Parathyroid adenoma (tissue), 2 donors: ENCODE data around the gene IL2RA.
A peak's percentile ranks its signal among the peaks of the same experiment; 100 is the strongest.

ENCODE experiments used
- H2AFZ ChIP-seq: fragments of 300-600 bp; sonication (generic); one replicate; pipeline ENCODE4 v1.7.0; 2017; ENCODE audit warnings: antibody characterized with exemption, mild to moderate bottlenecking
- H3K27ac ChIP-seq: fragments of 300-600 bp; sonication (generic); one replicate; pipeline ENCODE4 v1.7.0; 2017
- H3K27me3 ChIP-seq: fragments of 300-600 bp; sonication (generic); one replicate; pipeline ENCODE4 v1.7.0; 2017; ENCODE audit warnings: low read length; ENCODE audit not compliant: control insufficient read depth, insufficient read depth
- H3K36me3 ChIP-seq: fragments of 300-600 bp; sonication (generic); one replicate; pipeline ENCODE4 v1.7.0; 2017; ENCODE audit warnings: low read length; ENCODE audit not compliant: control insufficient read depth, insufficient read depth
- H3K4me1 ChIP-seq: fragments of 300-600 bp; sonication (generic); one replicate; pipeline ENCODE4 v1.7.0; 2017; ENCODE audit warnings: control low read depth
- H3K4me2 ChIP-seq: fragments of 300-600 bp; sonication (generic); one replicate; pipeline ENCODE4 v1.7.0; 2017; ENCODE audit warnings: low read length
- H3K4me3 ChIP-seq: fragments of 300-600 bp; sonication (generic); one replicate; pipeline ENCODE4 v1.7.0; 2017; ENCODE audit warnings: low read depth, low read length
- H3K79me2 ChIP-seq: fragments of 300-600 bp; sonication (generic); one replicate; pipeline ENCODE4 v1.7.0; 2017; ENCODE audit warnings: control low read depth
- H3K9ac ChIP-seq: fragments of 300-600 bp; sonication (generic); one replicate; pipeline ENCODE4 v1.7.0; 2017; ENCODE audit warnings: mild to moderate bottlenecking
- H3K9me3 ChIP-seq: fragments of 300-600 bp; sonication (generic); one replicate; pipeline ENCODE4 v1.7.0; 2017; ENCODE audit warnings: low read length; ENCODE audit not compliant: control insufficient read depth
- TF ChIP-seq, protein P1 (sequence below): fragments of 300-600 bp; sonication (generic); IDR thresholded peaks from one replicate; pipeline ENCODE4 v1.7.0; 2017; ENCODE audit warnings: antibody characterized with exemption, mild to moderate bottlenecking
- donor health status: primary hyperparathyroidism.

Gene IL2RA

DNA sequence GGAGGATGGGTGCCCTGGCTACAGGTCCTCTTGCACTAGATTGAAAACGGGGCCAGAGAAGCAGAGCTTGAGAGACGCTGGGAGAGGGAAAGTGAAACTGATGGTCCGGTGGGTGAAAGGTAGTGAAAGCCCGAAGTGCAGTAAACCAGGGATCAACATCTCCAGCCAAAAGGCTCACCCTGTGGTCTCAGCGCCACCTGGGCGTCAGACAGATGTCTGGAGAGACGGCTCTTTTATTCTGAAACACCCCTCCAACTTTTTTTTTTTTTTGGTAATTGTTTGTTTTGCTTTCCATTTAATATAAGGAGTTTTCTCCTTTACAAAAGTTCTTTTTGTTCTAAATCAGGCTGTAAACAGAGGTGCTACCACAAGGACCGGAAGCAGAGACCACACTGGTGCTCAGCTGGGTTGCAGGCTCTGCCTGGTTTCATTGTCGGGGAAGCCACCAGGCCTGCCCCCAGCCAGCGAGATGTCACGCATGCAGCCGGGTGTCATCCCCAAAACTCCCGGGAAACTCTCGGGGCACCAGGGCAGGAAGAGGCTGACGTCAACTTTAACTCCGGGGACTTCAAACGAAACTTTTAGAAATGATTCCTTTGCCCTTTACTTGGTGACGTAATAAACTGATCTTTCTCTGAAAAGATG, 11.2 kb downstream of the IL2RA start:
- TF ChIP-seq, protein P1, sequence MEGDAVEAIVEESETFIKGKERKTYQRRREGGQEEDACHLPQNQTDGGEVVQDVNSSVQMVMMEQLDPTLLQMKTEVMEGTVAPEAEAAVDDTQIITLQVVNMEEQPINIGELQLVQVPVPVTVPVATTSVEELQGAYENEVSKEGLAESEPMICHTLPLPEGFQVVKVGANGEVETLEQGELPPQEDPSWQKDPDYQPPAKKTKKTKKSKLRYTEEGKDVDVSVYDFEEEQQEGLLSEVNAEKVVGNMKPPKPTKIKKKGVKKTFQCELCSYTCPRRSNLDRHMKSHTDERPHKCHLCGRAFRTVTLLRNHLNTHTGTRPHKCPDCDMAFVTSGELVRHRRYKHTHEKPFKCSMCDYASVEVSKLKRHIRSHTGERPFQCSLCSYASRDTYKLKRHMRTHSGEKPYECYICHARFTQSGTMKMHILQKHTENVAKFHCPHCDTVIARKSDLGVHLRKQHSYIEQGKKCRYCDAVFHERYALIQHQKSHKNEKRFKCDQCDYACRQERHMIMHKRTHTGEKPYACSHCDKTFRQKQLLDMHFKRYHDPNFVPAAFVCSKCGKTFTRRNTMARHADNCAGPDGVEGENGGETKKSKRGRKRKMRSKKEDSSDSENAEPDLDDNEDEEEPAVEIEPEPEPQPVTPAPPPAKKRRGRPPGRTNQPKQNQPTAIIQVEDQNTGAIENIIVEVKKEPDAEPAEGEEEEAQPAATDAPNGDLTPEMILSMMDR = no peak
- H3K4me2 ChIP-seq = peak overlapping the region; percentile 44
- peak overlapping the region; percentile 22 for H3K27ac ChIP-seq
- H3K36me3 ChIP-seq = no peaks in the 10 kb centered on the region
- no peaks in the 10 kb centered on the region for H3K27me3 ChIP-seq
- H3K79me2 ChIP-seq = no peaks in the 10 kb centered on the region
- no peaks in the 10 kb centered on the region for H3K9me3 ChIP-seq
- no peak overlapping the region for H3K9ac ChIP-seq
- peak overlapping the region; percentile 34 for H3K4me3 ChIP-seq
- H2AFZ ChIP-seq = peak overlapping the region; percentile 28
- H3K4me1 ChIP-seq = peaks cover 5% of the 10 kb centered on the region

DNA sequence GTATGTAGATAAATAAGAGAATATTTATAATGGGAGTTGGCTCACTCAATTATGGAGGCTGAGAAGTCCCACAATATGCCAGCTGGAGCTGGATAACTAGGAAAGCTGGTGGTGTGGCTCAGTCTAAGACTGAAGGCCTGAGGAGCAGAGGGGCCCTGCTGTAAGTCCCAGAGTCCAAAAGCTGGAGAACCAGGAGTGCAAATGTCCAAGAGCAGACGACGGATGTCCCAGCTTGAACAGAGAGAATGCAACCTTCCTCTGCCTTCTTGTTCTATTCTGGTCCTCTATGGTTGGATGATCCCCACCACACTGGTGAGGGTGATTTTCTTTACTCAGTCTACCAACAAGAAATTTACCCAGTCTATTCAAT, 13.2 kb downstream of the IL2RA start:
- H3K4me3 ChIP-seq = no peak overlapping the region
- H3K4me2 ChIP-seq = no peak overlapping the region
- H3K4me1 ChIP-seq = peaks cover 4% of the 10 kb centered on the region
- no peak overlapping the region for H2AFZ ChIP-seq
- H3K79me2 ChIP-seq = no peaks in the 10 kb centered on the region
- no peaks in the 10 kb centered on the region for H3K9me3 ChIP-seq
- H3K27ac ChIP-seq = no peak overlapping the region
- H3K27me3 ChIP-seq = no peaks in the 10 kb centered on the region
- TF ChIP-seq, protein P1 = no peak
- no peak overlapping the region for H3K9ac ChIP-seq
- H3K36me3 ChIP-seq = no peaks in the 10 kb centered on the region

DNA sequence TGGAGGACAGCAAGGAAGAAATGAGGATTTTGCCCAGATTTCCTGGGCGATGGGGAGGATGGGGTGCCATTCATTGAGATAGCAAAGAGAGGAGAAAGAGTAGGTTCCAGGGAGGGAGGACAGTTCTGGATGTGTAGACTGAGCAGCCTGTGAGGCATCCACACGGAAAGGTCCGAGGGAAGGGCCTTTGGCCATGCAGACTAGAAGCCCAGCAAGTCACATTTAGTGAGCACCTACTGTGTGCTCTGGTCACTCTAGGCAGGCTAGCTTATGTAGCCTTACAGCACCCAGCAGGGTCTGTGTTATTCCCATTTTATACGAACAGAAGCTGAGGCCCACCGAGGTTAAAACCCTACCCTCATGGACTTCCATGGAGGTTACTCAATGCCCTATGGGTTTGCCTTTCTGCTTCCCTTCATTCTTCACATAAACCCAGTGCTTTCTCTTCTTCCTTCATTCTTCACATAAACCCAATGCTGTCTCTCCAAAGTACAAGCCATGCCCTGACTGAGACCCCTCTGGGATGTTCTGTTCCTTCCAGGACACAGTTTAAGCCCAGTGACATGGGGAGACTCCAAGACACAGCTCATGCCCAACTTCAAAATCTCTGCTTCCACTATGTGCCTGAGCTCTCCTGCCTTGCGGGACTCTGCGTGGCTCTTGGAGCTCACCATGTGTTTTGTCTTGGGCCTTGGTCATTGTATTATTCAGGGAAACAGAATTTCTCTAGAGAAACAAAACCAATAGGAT, 13.7 kb downstream of the IL2RA start:
- TF ChIP-seq, protein P1 = no peak
- Histone ChIP-seq H2AFZ (no peak overlapping the region), H3K27me3 (no peaks in the 10 kb centered on the region), H3K27ac (no peak overlapping the region), H3K9me3 (no peaks in the 10 kb centered on the region), H3K4me1 (no peaks in the 10 kb centered on the region), H3K36me3 (no peaks in the 10 kb centered on the region), H3K9ac (no peak overlapping the region), H3K4me3 (no peak overlapping the region), H3K4me2 (no peak overlapping the region), H3K79me2 (no peaks in the 10 kb centered on the region)

DNA sequence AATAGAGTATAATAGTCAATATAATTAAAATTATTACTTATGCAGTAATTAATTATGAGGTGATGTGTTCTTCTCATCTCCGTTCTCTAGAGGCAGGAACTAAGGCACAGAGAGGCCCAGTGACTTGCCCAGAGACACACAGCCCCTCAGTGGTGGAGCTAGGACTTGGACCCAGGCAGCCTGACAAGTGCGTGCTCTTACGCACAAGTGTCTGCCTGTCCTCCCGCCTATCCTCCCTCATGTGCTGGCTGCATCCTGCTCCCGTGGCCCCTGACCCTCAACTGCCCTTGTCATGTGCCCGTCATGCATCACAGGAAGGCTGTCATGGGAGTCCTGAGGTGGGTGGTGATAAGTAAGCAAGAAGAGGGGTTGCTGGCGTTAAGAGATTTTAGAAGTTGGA, 14.3 kb downstream of the IL2RA start:
- no peaks in the 10 kb centered on the region for H3K27me3 ChIP-seq
- H3K4me1 ChIP-seq = no peaks in the 10 kb centered on the region
- H3K27ac ChIP-seq = no peak overlapping the region
- no peak overlapping the region for H3K4me3 ChIP-seq
- H3K9ac ChIP-seq = no peak overlapping the region
- TF ChIP-seq, protein P1 = no peak
- no peak overlapping the region for H2AFZ ChIP-seq
- H3K4me2 ChIP-seq = no peak overlapping the region
- H3K79me2 ChIP-seq = no peaks in the 10 kb centered on the region
- no peaks in the 10 kb centered on the region for H3K9me3 ChIP-seq
- H3K36me3 ChIP-seq = no peaks in the 10 kb centered on the region
